Sciatic nerve (tissue), 2 donors: Measurements from ENCODE around the gene DXO. TPM values are rescaled to one million over a fixed set of nuclear protein-coding genes. Genes with fewer than 3 reads are reported as not detected.

Experiments used
- ATAC-seq: fragments of 200-7000 bp; cut with Tn5 transposase; one replicate; pipeline ENCODE4 v1.9.1; 2020; ENCODE audit warnings: mild to moderate bottlenecking, moderate library complexity
- DNase-seq: peaks from one replicate; pipeline ENCODE4 v3.0.0-alpha.2; 2020; ENCODE audit warnings: low spot score
- intact Hi-C: fragments of 100-400 bp; cut with DNase I; formaldehyde crosslinking; loops from one replicate; pipeline ENCODE4 v1.14.2; 2022
- total RNA-seq: library from RNA; stranded (reverse); fragmentation: NEBNext Ultra II Directional; extraction: Animal tissue kit (Norgen Biotek cat#: 25700); gene quantifications from one replicate; pipeline ENCODE4 v1.2.1, GENCODE V29; 2021
- donor health status: DM: no; HTN: no; CAD: no.
- donor health status: DM: no; HTN: no; CAD: no.

Gene DXO
- total RNA-seq, 1 donor from 2014 or later, result 23.0 TPM

- ATAC-seq (no peak), DNase-seq (peak; percentile 51)
- intact Hi-C loops, result no loop called here
These were observed 6.2 kb downstream of the DXO start for GRCh38 chr6:31965700-31966099.

GRCh38 chr6:31963921-31964320 lies 8.0 kb downstream of the DXO start:
- DNase-seq (no peak), ATAC-seq (no peak)
- intact Hi-C loops, result no loop called here

GRCh38 chr6:31961616-31962015 lies 10.3 kb downstream of the DXO start:
- intact Hi-C loops, result no loop called here
- DNase-seq (no peak), ATAC-seq (no peak)

GRCh38 chr6:31958741-31959739 lies 12.9 kb downstream of the DXO start, which contains the start of the genes NELFE and SKIC2:
TSS of gene NELFE (minus strand) at chr6:31958971. CDS start at chr6:31958446, 525 bp downstream.
TSS of gene SKIC2 (plus strand) at chr6:31959175. CDS start at chr6:31959193, 18 bp downstream.
- DNase-seq (peak; percentile 99), ATAC-seq (peak; percentile 99)
- intact Hi-C loops, result no loop called here

GRCh38 chr6:31958412-31958740 lies 13.6 kb downstream of the DXO start:
- intact Hi-C loops, result no loop called here
- ATAC-seq (peak; percentile 11), DNase-seq (no peak)

GRCh38 chr6:31956796-31957195 lies 15.1 kb downstream of the DXO start:
- intact Hi-C loops, result no loop called here

GRCh38 chr6:31954511-31954910 lies 17.4 kb downstream of the DXO start:
- ATAC-seq (no peak), DNase-seq (no peak)
- intact Hi-C loops, result loop anchor here (5.0 kb wide), 1 partner anchor 52 kb away; the partner anchor contains the start of gene ZBTB12

More at GRCh38 chr6:31956796-31957195, 15.1 kb downstream of the DXO start:
- ATAC-seq (no peak), DNase-seq (no peak)

GRCh38 chr6:31952890-31953289 lies 19.0 kb downstream of the DXO start:
- DNase-seq, result no peak
- intact Hi-C loops, result loop anchor here (5.0 kb wide), 1 partner anchor 51 kb away; the partner anchor contains the start of gene ZBTB12
- ATAC-seq, result no peak

GRCh38 chr6:31952140-31952805 lies 19.7 kb downstream of the DXO start:
- peak; percentile 78 for DNase-seq
- intact Hi-C loops, result loop anchor here (5.0 kb wide), 1 partner anchor 50 kb away; the partner anchor contains the start of gene ZBTB12
- ATAC-seq, result peak; percentile 78

- DNase-seq (no peak), ATAC-seq (no peak)
- intact Hi-C loops, result loop anchor here (5.0 kb wide), 1 partner anchor 48 kb away; the partner anchor contains the start of gene ZBTB12
These were observed 21.9 kb downstream of the DXO start for GRCh38 chr6:31949926-31950548.

- no peak for DNase-seq
- intact Hi-C loops, result no loop called here
- ATAC-seq, result no peak
These were observed 23.1 kb downstream of the DXO start for GRCh38 chr6:31948753-31949413.

GRCh38 chr6:31948306-31948705 lies 23.6 kb downstream of the DXO start:
- intact Hi-C loops, result no loop called here
- no peak for ATAC-seq
- no peak for DNase-seq

GRCh38 chr6:31947864-31948263 lies 24.1 kb downstream of the DXO start:
- ATAC-seq (no peak), DNase-seq (no peak)
- intact Hi-C loops, result no loop called here

- DNase-seq (no peak), ATAC-seq (no peak)
- intact Hi-C loops, result no loop called here
These were observed 24.8 kb downstream of the DXO start for GRCh38 chr6:31947070-31947675.

- intact Hi-C loops, result no loop called here
- no peak for DNase-seq
- no peak for ATAC-seq
These were observed 25.5 kb downstream of the DXO start for GRCh38 chr6:31946370-31946885.

- intact Hi-C loops, result no loop called here
- ATAC-seq (peak; percentile 91), DNase-seq (peak; percentile 87)
These were observed 26.2 kb downstream of the DXO start, which contains the start of gene CFB for GRCh38 chr6:31945507-31946369. TSS of gene CFB (plus strand) at chr6:31946095. CDS start at chr6:31946222, 127 bp downstream.

GRCh38 chr6:31945154-31945506 lies 26.8 kb downstream of the DXO start:
- intact Hi-C loops, result no loop called here
- ATAC-seq (no peak), DNase-seq (no peak)
